Neuronal stem cell (in vitro differentiated cells): ENCODE data around the gene WFDC10A.
A peak's percentile ranks its signal among the peaks of the same experiment; 100 is the strongest.

ENCODE experiments used
- DNase-seq: peaks from one replicate; pipeline ENCODE4 v3.0.0-alpha.2; 2013; ENCODE audit warnings: low spot score
- H2AFZ ChIP-seq: one replicate; pipeline ENCODE4 v1.6.1; 2013; ENCODE audit warnings: mild to moderate bottlenecking, low read length, inconsistent platforms
- H2AK5ac ChIP-seq: 2 replicates; pipeline ENCODE4 v1.6.1; 2013; ENCODE audit warnings: low read depth, mild to moderate bottlenecking, inconsistent platforms, low read length, moderate library complexity, mixed read lengths
- H2BK120ac ChIP-seq: 2 replicates; pipeline ENCODE4 v1.6.1; 2013; ENCODE audit warnings: low read depth, mild to moderate bottlenecking, inconsistent platforms, low read length, moderate library complexity, mixed read lengths
- H2BK12ac ChIP-seq: one replicate; pipeline ENCODE4 v1.6.1; 2013; ENCODE audit warnings: low read length, inconsistent platforms
- H2BK15ac ChIP-seq: 2 replicates; pipeline ENCODE4 v1.6.1; 2013; ENCODE audit warnings: mild to moderate bottlenecking, low read length, inconsistent platforms, mixed read lengths
- H2BK5ac ChIP-seq: one replicate; pipeline ENCODE4 v1.6.1; 2013; ENCODE audit warnings: inconsistent platforms, mild to moderate bottlenecking, low read length, moderate library complexity
- H3K14ac ChIP-seq: one replicate; pipeline ENCODE4 v1.6.1; 2013; ENCODE audit warnings: low read length, inconsistent platforms
- H3K18ac ChIP-seq: 2 replicates; pipeline ENCODE4 v1.6.1; 2013; ENCODE audit warnings: low read length, inconsistent platforms
- H3K23ac ChIP-seq: 2 replicates; pipeline ENCODE4 v1.6.1; 2013; ENCODE audit warnings: low read depth, mild to moderate bottlenecking, mixed read lengths, low read length, inconsistent platforms; ENCODE audit not compliant: poor library complexity
- H3K27ac ChIP-seq: replicated peaks from 3 replicates; pipeline ENCODE4 v1.5.1; 2013; ENCODE audit warnings: low read length, inconsistent platforms
- H3K27me3 ChIP-seq, 3 experiments: 2 replicates each; pipeline ENCODE4 v1.6.1; 2013; ENCODE audit warnings: low read length in 3 of 3, mild to moderate bottlenecking in 2 of 3, inconsistent platforms in 1 of 3, low read depth in 1 of 3, mixed read lengths in 1 of 3, moderate library complexity in 1 of 3; ENCODE audit not compliant: control insufficient read depth in 3 of 3, insufficient read depth in 3 of 3
- H3K36me3 ChIP-seq, 2 donors: replicated peaks in 1 of 2; 2 replicates each; pipeline ENCODE4 v1.6.1; 2013; ENCODE audit warnings: low read length in 2 of 2; ENCODE audit not compliant: control insufficient read depth in 2 of 2, insufficient read depth in 2 of 2
- H3K4ac ChIP-seq: 2 replicates; pipeline ENCODE4 v1.6.1; 2013; ENCODE audit warnings: inconsistent platforms, mild to moderate bottlenecking, low read length, moderate library complexity
- H3K4me1 ChIP-seq, 2 donors: 1 replicate in 1 of 2; 2 replicates in 1 of 2; pipeline ENCODE4 v1.6.1; 2013; ENCODE audit warnings: low read length in 2 of 2, low read depth in 1 of 2; ENCODE audit not compliant: control insufficient read depth in 2 of 2, insufficient read depth in 1 of 2
- H3K4me2 ChIP-seq: one replicate; pipeline ENCODE4 v1.6.1; 2013; ENCODE audit warnings: mild to moderate bottlenecking, low read length, inconsistent platforms; ENCODE audit not compliant: insufficient read depth, poor library complexity, severe bottlenecking
- H3K4me3 ChIP-seq, 2 donors: 2 replicates each; pipeline ENCODE4 v1.5.1; 2013; ENCODE audit warnings: low read length in 2 of 2, mild to moderate bottlenecking in 2 of 2, inconsistent platforms in 1 of 2, moderate library complexity in 1 of 2
- H3K79me1 ChIP-seq: one replicate; pipeline ENCODE4 v1.6.1; 2013; ENCODE audit warnings: low read depth, mild to moderate bottlenecking, inconsistent platforms, low read length, moderate library complexity
- H3K9ac ChIP-seq: one replicate; pipeline ENCODE4 v1.6.1; 2013; ENCODE audit warnings: mild to moderate bottlenecking, low read depth, low read length, inconsistent platforms; ENCODE audit not compliant: poor library complexity
- H3K9me3 ChIP-seq, 2 donors: replicated peaks in 1 of 2; 2 replicates each; pipeline versions ENCODE3 to v1.6.1; 2013; ENCODE audit warnings: low read length in 2 of 2, mild to moderate bottlenecking in 2 of 2, inconsistent platforms in 1 of 2, low read depth in 1 of 2, mixed read lengths in 1 of 2, moderate library complexity in 1 of 2; ENCODE audit not compliant: control insufficient read depth in 2 of 2, insufficient read depth in 1 of 2
- H4K8ac ChIP-seq: one replicate; pipeline ENCODE4 v1.6.1; 2013; ENCODE audit warnings: low read depth, mild to moderate bottlenecking, inconsistent platforms, low read length, moderate library complexity
- H4K91ac ChIP-seq: one replicate; pipeline ENCODE4 v1.6.1; 2013; ENCODE audit warnings: low read length, low read depth, mild to moderate bottlenecking, inconsistent platforms; ENCODE audit not compliant: poor library complexity
- WGBS, 2 donors: extraction: QIAGEN DNeasy Blood & Tissue Kit; methylation state at CpG; one replicate each; pipeline ENCODE4 v1.1.7; 2013; ENCODE audit warnings: missing lambda C conversion rate in 2 of 2, mixed read lengths in 1 of 2; ENCODE audit not compliant: insufficient read length in 2 of 2, insufficient replicate concordance in 1 of 2; ENCODE audit errors: extremely low coverage in 2 of 2; 5-methylcytosine and 5-hydroxymethylcytosine counted together

WFDC10A gene

DNA sequence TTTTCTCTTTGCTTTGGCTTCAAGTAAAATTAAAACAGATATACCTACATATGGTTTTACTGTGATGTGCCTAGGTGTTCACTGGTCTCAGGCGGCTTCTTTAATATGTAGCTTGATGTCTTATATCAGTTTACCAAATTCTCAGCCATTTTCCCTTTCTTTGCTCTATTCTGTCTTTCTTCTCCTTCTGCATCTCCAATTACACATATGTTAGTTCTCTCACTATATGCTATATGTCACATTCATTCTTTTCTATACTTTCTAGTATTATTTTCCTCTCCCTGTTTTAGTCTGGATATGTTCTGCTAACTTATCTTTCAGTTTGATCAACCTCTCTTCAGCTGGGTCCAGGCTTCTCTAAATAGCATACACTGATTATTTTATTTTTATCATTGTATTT, 36.0 kb upstream of the WFDC10A start:
- Histone ChIP-seq H3K4me1 (no peaks in the 10 kb centered on the region), H3K4ac (no peak overlapping the region), H3K4me3 (no peak overlapping the region), H3K27me3 (no peaks in the 10 kb centered on the region), H3K79me1 (no peaks in the 10 kb centered on the region), H3K36me3 (no peaks in the 10 kb centered on the region), H4K91ac (no peak overlapping the region), H3K9me3 (peaks cover 0 to 4% of the 10 kb centered on the region in 2 donors), H2AFZ (no peak overlapping the region), H4K8ac (no peak overlapping the region), H3K4me2 (no peak overlapping the region), H2BK15ac (no peak overlapping the region), H2BK5ac (no peak overlapping the region), H3K14ac (no peak overlapping the region), H3K18ac (no peak overlapping the region), H3K9ac (no peak overlapping the region), H2BK120ac (no peak overlapping the region), H2AK5ac (no peak overlapping the region), H3K27ac (no peak overlapping the region), H2BK12ac (no peak overlapping the region), H3K23ac (no peak overlapping the region)
- no peak for DNase-seq
- no CpG with 5 or more reads among the region's 1 CpG for WGBS, 2 donors

DNA sequence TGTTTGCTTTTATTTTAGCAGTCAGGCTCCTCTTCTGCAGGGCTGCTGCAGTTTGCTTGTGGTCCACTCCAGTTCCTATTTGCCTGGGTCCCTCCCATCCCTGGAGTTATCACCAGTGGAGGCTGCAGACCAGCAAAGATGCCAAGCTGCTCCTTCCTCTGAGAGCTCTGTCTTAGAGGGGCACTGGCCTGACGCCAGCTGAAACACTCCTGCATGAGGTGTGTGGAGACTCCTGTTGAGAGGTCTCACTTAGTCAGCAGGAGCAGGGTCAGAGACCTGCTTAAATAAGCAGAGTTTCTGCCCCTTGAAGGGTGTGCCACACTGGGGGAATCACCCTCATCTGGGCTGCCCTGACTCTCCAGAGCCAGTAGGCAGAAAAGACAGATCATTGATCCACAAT, 34.3 kb upstream of the WFDC10A start:
- Histone ChIP-seq H3K9me3 (no peaks in the 10 kb centered on the region), H4K91ac (no peak overlapping the region), H2BK15ac (no peak overlapping the region), H2AFZ (no peak overlapping the region), H3K18ac (no peak overlapping the region), H3K23ac (no peak overlapping the region), H2BK12ac (no peak overlapping the region), H3K4me3 (no peak overlapping the region), H3K4me1 (no peaks in the 10 kb centered on the region), H3K27me3 (peaks cover 0 to 2% (median 0%) of the 10 kb centered on the region in 3 experiments), H4K8ac (no peak overlapping the region), H3K27ac (no peak overlapping the region), H3K79me1 (no peaks in the 10 kb centered on the region), H3K9ac (no peak overlapping the region), H3K4ac (no peak overlapping the region), H3K36me3 (no peaks in the 10 kb centered on the region), H3K4me2 (no peak overlapping the region), H2BK5ac (no peak overlapping the region), H2AK5ac (no peak overlapping the region), H2BK120ac (no peak overlapping the region), H3K14ac (no peak overlapping the region)
- DNase-seq: no peak
- WGBS, 2 donors: no CpG with 5 or more reads among the region's 1 CpG

DNA sequence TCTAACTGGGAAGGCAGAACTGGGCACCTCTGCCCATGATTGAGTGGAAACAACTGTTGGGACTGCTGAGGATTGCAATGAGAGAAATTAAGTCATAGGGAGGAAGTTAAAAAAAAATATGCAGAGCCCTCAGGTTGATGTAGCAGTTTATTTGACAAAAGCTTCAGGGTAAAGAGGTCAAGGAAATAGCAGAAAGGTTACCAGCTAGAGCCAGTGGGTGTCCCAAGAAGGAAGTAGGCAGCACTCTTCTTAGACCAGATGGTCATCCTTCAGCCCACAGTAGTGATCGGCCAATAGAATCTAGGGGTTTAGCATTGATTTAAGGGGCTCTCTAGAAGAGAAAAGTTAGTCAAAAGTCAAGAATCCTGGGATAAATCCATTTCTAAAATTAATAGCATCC, 21.7 kb upstream of the WFDC10A start:
- Histone ChIP-seq H3K4ac (no peak overlapping the region), H4K91ac (no peak overlapping the region), H2AFZ (no peak overlapping the region), H3K36me3 (no peaks in the 10 kb centered on the region), H3K14ac (no peak overlapping the region), H3K4me3 (no peak overlapping the region), H3K9me3 (no peaks in the 10 kb centered on the region), H2BK15ac (no peak overlapping the region), H3K4me1 (peaks cover 0 to 2% of the 10 kb centered on the region in 2 donors), H3K27me3 (no peaks in the 10 kb centered on the region), H2BK5ac (no peak overlapping the region), H2BK12ac (no peak overlapping the region), H2AK5ac (no peak overlapping the region), H2BK120ac (no peak overlapping the region), H3K27ac (no peak overlapping the region), H3K4me2 (no peak overlapping the region), H3K79me1 (no peaks in the 10 kb centered on the region), H3K23ac (no peak overlapping the region), H3K18ac (no peak overlapping the region), H4K8ac (no peak overlapping the region), H3K9ac (no peak overlapping the region)
- no CpG with 5 or more reads among the region's 1 CpG for WGBS, 2 donors
- no peak for DNase-seq

DNA sequence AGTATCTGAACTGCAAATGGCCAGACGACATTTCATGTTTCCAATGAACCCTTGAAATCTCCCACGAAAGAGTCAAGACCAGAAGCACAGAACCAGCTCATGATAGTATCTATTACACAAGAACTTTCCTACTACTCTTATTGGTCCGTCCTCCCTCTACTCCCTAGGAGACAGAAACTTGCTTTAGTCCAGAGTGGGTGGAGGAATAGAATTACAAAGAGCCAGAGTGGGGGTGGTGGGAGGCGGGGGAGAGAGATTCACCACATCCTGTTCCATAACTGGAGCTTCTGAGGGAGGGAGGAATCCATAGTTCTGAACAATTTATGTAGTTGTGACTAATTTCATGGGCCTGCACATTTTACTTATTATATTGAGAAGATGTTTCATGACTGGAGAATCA, 18.5 kb upstream of the WFDC10A start:
- no peak for DNase-seq
- Histone ChIP-seq H3K14ac (no peak overlapping the region), H3K23ac (no peak overlapping the region), H4K91ac (no peak overlapping the region), H3K4me3 (no peak overlapping the region), H2BK5ac (no peak overlapping the region), H3K4me1 (peaks cover 0 to 2% of the 10 kb centered on the region in 2 donors), H2BK120ac (no peak overlapping the region), H3K18ac (no peak overlapping the region), H2BK12ac (no peak overlapping the region), H3K9me3 (peaks cover 0 to 2% of the 10 kb centered on the region in 2 donors), H2AFZ (peak overlapping the region; percentile 23), H3K36me3 (no peaks in the 10 kb centered on the region), H3K79me1 (no peaks in the 10 kb centered on the region), H4K8ac (no peak overlapping the region), H3K27ac (no peak overlapping the region), H3K9ac (no peak overlapping the region), H2BK15ac (no peak overlapping the region), H3K4me2 (no peak overlapping the region), H3K27me3 (no peaks in the 10 kb centered on the region), H3K4ac (no peak overlapping the region), H2AK5ac (no peak overlapping the region)
- no CpG with 5 or more reads among the region's 4 CpGs for WGBS, 2 donors
